Spleen (tissue), 11 donors: ENCODE results near the gene CALN1. TPM values are rescaled to one million over a fixed set of nuclear protein-coding genes. Genes with fewer than 3 reads are reported as not detected.

ENCODE experiments used
- DNase-seq: peaks from one replicate; pipeline ENCODE4 v3.0.0-alpha.2; 2020
- H3K27ac ChIP-seq, 8 donors: fragments of 200-600 bp; sonication (generic) in 7 of 8; 1 replicate in 4 of 8; 2 replicates in 4 of 8; pipeline versions ENCODE4 v1.5.0 to v1.8.0; 2016 to 2021; ENCODE audit warnings: inconsistent platforms in 4 of 8, mild to moderate bottlenecking in 4 of 8, moderate library complexity in 1 of 8
- H3K27me3 ChIP-seq, 7 donors: fragments of 200-600 bp; sonication (generic) in 6 of 7; replicated peaks in 1 of 7; 1 replicate in 4 of 7; 2 replicates in 3 of 7; pipeline versions ENCODE4 v1.5.0 to v1.8.0; 2016 to 2021; ENCODE audit warnings: inconsistent platforms in 3 of 7, mild to moderate bottlenecking in 1 of 7
- H3K36me3 ChIP-seq, 6 donors: fragments of 200-600 bp; sonication (generic) in 5 of 6; 1 replicate in 4 of 6; 2 replicates in 2 of 6; pipeline versions ENCODE4 v1.5.0 to v1.8.0; 2016 to 2021; ENCODE audit warnings: inconsistent platforms in 2 of 6
- H3K4me1 ChIP-seq, 6 donors: fragments of 200-600 bp; sonication (generic) in 5 of 6; 1 replicate in 3 of 6; 2 replicates in 3 of 6; pipeline versions ENCODE4 v1.5.0 to v1.8.0; 2016 to 2021; ENCODE audit warnings: inconsistent platforms in 3 of 6
- H3K4me3 ChIP-seq, 8 donors: fragments of 200-600 bp; sonication (generic) in 7 of 8; 1 replicate in 4 of 8; 2 replicates in 4 of 8; pipeline versions ENCODE4 v1.5.0 to v1.8.0; 2016 to 2021; ENCODE audit warnings: inconsistent platforms in 4 of 8, mild to moderate bottlenecking in 4 of 8, moderate library complexity in 2 of 8
- H3K9me3 ChIP-seq, 8 donors: fragments of 200-600 bp; sonication (generic) in 7 of 8; 1 replicate in 4 of 8; 2 replicates in 4 of 8; pipeline versions ENCODE4 v1.5.0 to v1.8.0; 2016 to 2021; ENCODE audit warnings: inconsistent platforms in 4 of 8
- POLR2A ChIP-seq, 3 donors: fragments of 450-650 bp; IDR thresholded peaks; one replicate each; pipeline ENCODE4 v1.5.1; 2017; ENCODE audit warnings: antibody characterized with exemption in 3 of 3, mild to moderate bottlenecking in 1 of 3
- POLR2AphosphoS5 ChIP-seq, 3 donors: sonication (generic); formaldehyde crosslinking; IDR thresholded peaks; one replicate each; pipeline ENCODE4 v1.5.1; 2017; ENCODE audit warnings: antibody characterized with exemption in 3 of 3
- WGBS, 5 donors: extraction: QIAGEN DNeasy Blood & Tissue Kit in 3 of 5; methylation state at CpG; one replicate each; pipeline versions ENCODE4 v1.1.5 to v1.1.7; 2013 to 2018; 5-methylcytosine and 5-hydroxymethylcytosine counted together
- intact Hi-C: fragments of 100-400 bp; cut with DNase I; formaldehyde crosslinking; loops from one replicate; pipeline ENCODE4 v1.15.0; 2023; ENCODE audit warnings: low total_unique reads
- polyA plus RNA-seq, 3 donors: library from polyadenylated mRNA; stranded (reverse); fragments of 200-250 nt; gene quantifications; one replicate each; pipeline ENCODE4 v1.2.1, GENCODE V29; 2013
- total RNA-seq, 7 donors: library from RNA; depleted of rRNA in 3 of 7; stranded (reverse); fragments of >200 nt in 3 of 7; fragmentation: NEBNext Ultra II Directional in 4 of 7; extraction: Animal tissue kit (Norgen Biotek cat#: 25700) in 4 of 7; gene quantifications; one replicate each; pipeline versions ENCODE4 v1.1.0 to v1.2.1, GENCODE V29; 2016 to 2021
- TF ChIP-seq, protein P1 (sequence below), 11 experiments: fragments of 200-600 bp in 7 of 11; fragments of 450-650 bp in 4 of 11; sonication (generic) in 4 of 11; IDR thresholded peaks in 8 of 11; conservative IDR thresholded peaks in 3 of 11; 1 replicate in 7 of 11; 2 replicates in 4 of 11; pipeline versions ENCODE4 v1.4.0 to v1.8.0; 2016 to 2021; ENCODE audit warnings: antibody characterized with exemption in 11 of 11, inconsistent platforms in 4 of 11, mild to moderate bottlenecking in 1 of 11
- donor health status: healthy with polysubstance abuse.
- donor health status: DM: no; HTN: no; CAD: no; lungs with moderate emphysema.
- donor health status: DM: no; HTN: no; CAD: no.
- donor health status: Bipolar disorder and iron deficiency.
- donor health status: healthy.
- donor health status: DM: no; HTN: no; CAD: no.
- donor health status: DM: yes; HTN: yes; CAD: no.

CALN1 gene
- total and polyA plus RNA-seq, 10 donors, result under 0.01 to 0.19 (median 0.03) TPM; not detected in 7

DNA sequence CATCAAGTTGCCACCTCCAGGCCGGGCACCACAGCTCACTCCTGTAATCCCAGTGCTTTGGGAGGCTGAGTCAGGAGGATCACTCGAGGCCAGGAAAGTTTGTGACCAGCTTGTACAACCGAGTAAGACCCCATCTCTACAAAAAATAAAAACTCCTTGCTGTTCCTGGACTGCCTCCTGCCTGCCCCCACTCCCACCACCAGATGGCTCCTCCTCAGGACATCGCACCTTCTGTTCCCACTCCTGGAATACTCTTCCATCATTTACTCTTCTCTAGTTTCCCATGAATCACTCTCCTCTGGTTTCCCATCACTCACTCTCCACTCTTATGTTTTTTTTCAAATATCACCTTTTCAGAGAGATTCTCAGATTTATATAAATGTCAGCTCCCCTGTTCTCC is 540.7 kb downstream of the CALN1 start:
- Histone ChIP-seq H3K27ac (no peak overlapping the region), H3K4me1 (no peaks in the 10 kb centered on the region), H3K27me3 (no peaks in the 10 kb centered on the region), H3K36me3 (no peaks in the 10 kb centered on the region), H3K4me3 (no peak overlapping the region), H3K9me3 (peaks cover 0 to 33% (median 11%) of the 10 kb centered on the region in 8 donors)
- 77 to 83% (median 80%) methylated on average over 4 of the region's 4 CpGs for WGBS, 5 donors
- TF ChIP-seq POLR2A (IDR thresholded peaks at IDR 0.05), result no peak
- TF ChIP-seq POLR2AphosphoS5 (IDR thresholded peaks at IDR 0.05), result no peak
- TF ChIP-seq, protein P1, sequence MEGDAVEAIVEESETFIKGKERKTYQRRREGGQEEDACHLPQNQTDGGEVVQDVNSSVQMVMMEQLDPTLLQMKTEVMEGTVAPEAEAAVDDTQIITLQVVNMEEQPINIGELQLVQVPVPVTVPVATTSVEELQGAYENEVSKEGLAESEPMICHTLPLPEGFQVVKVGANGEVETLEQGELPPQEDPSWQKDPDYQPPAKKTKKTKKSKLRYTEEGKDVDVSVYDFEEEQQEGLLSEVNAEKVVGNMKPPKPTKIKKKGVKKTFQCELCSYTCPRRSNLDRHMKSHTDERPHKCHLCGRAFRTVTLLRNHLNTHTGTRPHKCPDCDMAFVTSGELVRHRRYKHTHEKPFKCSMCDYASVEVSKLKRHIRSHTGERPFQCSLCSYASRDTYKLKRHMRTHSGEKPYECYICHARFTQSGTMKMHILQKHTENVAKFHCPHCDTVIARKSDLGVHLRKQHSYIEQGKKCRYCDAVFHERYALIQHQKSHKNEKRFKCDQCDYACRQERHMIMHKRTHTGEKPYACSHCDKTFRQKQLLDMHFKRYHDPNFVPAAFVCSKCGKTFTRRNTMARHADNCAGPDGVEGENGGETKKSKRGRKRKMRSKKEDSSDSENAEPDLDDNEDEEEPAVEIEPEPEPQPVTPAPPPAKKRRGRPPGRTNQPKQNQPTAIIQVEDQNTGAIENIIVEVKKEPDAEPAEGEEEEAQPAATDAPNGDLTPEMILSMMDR (IDR thresholded peaks at IDR 0.05 in 8 of 11, conservative IDR thresholded peaks at IDR 0.05 in 3 of 11), result no peak
- intact Hi-C loops, result no loop called here
- DNase-seq, result no peak

DNA sequence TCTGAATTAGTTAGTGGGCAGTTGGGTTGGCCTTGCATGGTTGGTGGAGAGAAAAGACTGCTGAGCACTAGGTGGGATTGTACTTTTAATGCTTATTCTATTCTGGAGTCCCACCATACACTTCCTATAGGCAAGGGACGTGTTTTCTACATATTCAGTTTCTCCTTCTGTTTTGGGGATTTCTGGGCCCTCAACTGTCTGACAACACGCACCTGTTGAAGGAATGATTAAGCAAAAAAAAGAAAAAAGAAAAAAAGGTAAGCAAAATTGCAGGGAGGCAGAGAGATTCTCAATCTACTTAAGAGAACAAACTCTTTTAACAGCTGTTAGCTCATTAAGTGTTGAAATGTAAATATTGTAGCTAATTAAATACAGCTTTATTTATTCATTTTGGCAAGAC is 541.3 kb downstream of the CALN1 start:
- no peak for DNase-seq
- H3K27ac ChIP-seq, result no peak overlapping the region
- H3K27me3 ChIP-seq, result no peaks in the 10 kb centered on the region
- WGBS, 5 donors, result 13 to 53% (median 31%) methylated on average over 2 of the region's 2 CpGs
- peaks cover 0 to 28% (median 5%) of the 10 kb centered on the region in 8 donors for H3K9me3 ChIP-seq
- intact Hi-C loops, result no loop called here
- no peaks in the 10 kb centered on the region for H3K36me3 ChIP-seq
- no peak overlapping the region for H3K4me3 ChIP-seq
- no peaks in the 10 kb centered on the region for H3K4me1 ChIP-seq
- TF ChIP-seq, protein P1 (IDR thresholded peaks at IDR 0.05 in 8 of 11, conservative IDR thresholded peaks at IDR 0.05 in 3 of 11), result no peak
- TF ChIP-seq POLR2A (IDR thresholded peaks at IDR 0.05), result no peak
- no peak for TF ChIP-seq POLR2AphosphoS5 (IDR thresholded peaks at IDR 0.05)

DNA sequence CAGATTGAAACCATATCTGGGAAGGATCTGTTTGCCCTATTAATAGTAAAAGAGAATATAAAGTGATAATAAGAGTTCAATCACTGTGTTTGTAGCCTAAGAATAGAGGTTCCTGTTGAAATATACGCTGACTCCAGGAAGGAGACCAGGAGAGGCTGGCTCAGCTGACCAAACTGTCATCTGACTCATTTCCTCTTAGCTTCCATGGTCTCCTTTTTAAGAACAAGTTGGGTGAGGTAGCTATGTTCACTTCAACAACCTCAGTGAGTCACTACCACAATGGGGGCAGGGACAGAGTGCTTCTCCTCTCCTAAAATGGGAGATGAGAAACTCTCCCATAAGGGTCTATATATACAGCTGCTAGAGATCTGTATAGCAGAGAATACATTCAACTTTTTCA is 543.3 kb downstream of the CALN1 start:
- intact Hi-C loops, result no loop called here
- no peak for DNase-seq
- Histone ChIP-seq H3K9me3 (peaks cover 0 to 21% (median 0%) of the 10 kb centered on the region in 8 donors), H3K27me3 (no peaks in the 10 kb centered on the region), H3K4me3 (no peak overlapping the region), H3K36me3 (no peaks in the 10 kb centered on the region), H3K27ac (no peak overlapping the region), H3K4me1 (no peaks in the 10 kb centered on the region)
- WGBS, 5 donors, result 19 to 48% (median 25%) methylated on average over 1 of the region's 1 CpG
- TF ChIP-seq POLR2A (IDR thresholded peaks at IDR 0.05) (no peak), POLR2AphosphoS5 (IDR thresholded peaks at IDR 0.05) (no peak)
- TF ChIP-seq, protein P1 (IDR thresholded peaks at IDR 0.05 in 8 of 11, conservative IDR thresholded peaks at IDR 0.05 in 3 of 11), result no peak

DNA sequence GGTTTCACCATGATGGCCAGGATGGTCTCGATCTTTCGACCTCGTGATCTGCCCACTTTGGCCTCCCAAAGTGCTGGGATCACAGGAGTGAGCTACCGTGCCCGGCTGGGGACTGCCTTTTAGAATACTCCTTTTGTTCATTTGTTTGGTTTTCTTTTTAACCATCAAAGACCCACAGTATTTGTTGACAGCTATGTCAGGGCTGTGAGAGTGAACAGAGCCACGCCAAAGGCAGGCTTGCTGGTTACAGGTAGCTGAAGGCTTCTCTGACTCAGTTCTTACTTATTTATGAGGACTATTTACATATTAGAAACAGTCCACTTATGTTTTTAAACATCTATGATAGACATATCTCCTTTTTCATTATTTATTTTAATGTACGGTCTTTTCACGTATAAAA is 544.5 kb downstream of the CALN1 start:
- Histone ChIP-seq H3K36me3 (no peaks in the 10 kb centered on the region), H3K4me3 (no peak overlapping the region), H3K9me3 (peaks cover 0 to 21% (median under 1%) of the 10 kb centered on the region in 8 donors), H3K27ac (no peak overlapping the region), H3K27me3 (no peaks in the 10 kb centered on the region), H3K4me1 (no peaks in the 10 kb centered on the region)
- intact Hi-C loops, result no loop called here
- DNase-seq, result no peak
- 84 to 94% (median 92%) methylated on average over 8 of the region's 8 CpGs for WGBS, 5 donors
- TF ChIP-seq POLR2AphosphoS5 (IDR thresholded peaks at IDR 0.05) (no peak), POLR2A (IDR thresholded peaks at IDR 0.05) (no peak)
- TF ChIP-seq, protein P1 (IDR thresholded peaks at IDR 0.05 in 8 of 11, conservative IDR thresholded peaks at IDR 0.05 in 3 of 11), result no peak
